ENCODE data around the gene ZNF544.
A peak's percentile ranks its signal among the peaks of the same experiment; 100 is the strongest.

The ZNF544 gene

GRCh38 chr19:58228585-58229254 is at the start of gene ZNF544:
Gene ZNF544, plus strand, starts transcription at chr19:58228914. Its CDS starts 15,110 bp downstream, at chr19:58244024.
- H3K4me3 Mint-ChIP-seq, result peak within 1 kb of the TSS; percentile 93
- peaks cover 44% of the 10 kb centered on the region for H3K36me3 Mint-ChIP-seq
- peaks cover 26% of the 10 kb centered on the region for H3K9me3 Mint-ChIP-seq (ENCODE audit: low read depth)
- peak within 1 kb of the TSS; percentile 95 for H3K27ac Mint-ChIP-seq
- peaks cover 26% of the 10 kb centered on the region for H3K4me1 Mint-ChIP-seq (ENCODE audit: low read depth)
- no peaks in the 10 kb centered on the region for H3K27me3 Mint-ChIP-seq

- peaks cover 9% of the 10 kb centered on the region for H3K9me3 Mint-ChIP-seq (ENCODE audit: low read depth)
- H3K36me3 Mint-ChIP-seq, result peaks cover 44% of the 10 kb centered on the region
These were observed 46.7 kb upstream of the ZNF544 start for GRCh38 chr19:58181902-58182576.

GRCh38 chr19:58182577-58182988 is 46.1 kb upstream of the ZNF544 start:
- Mint-ChIP-seq H3K4me3 (peak overlapping the region; percentile 91), H3K27me3 (no peaks in the 10 kb centered on the region), H3K4me1 (ENCODE audit: low read depth) (peaks cover 20% of the 10 kb centered on the region), H3K9me3 (ENCODE audit: low read depth) (peaks cover 9% of the 10 kb centered on the region), H3K36me3 (peaks cover 43% of the 10 kb centered on the region), H3K27ac (peak overlapping the region; percentile 96)

More at GRCh38 chr19:58181902-58182576, 46.7 kb upstream of the ZNF544 start:
- peak overlapping the region; percentile 96 for H3K27ac Mint-ChIP-seq
- H3K27me3 Mint-ChIP-seq, result no peaks in the 10 kb centered on the region
- H3K4me3 Mint-ChIP-seq, result peak overlapping the region; percentile 91
- peaks cover 20% of the 10 kb centered on the region for H3K4me1 Mint-ChIP-seq (ENCODE audit: low read depth)

GRCh38 chr19:58182989-58183816 is 45.5 kb upstream of the ZNF544 start, which contains the start of gene ZNF274:
Gene ZNF274, plus strand, starts transcription at chr19:58183061. Its CDS starts 905 bp downstream, at chr19:58183966.
- H3K4me1 Mint-ChIP-seq (ENCODE audit: low read depth), result peaks cover 20% of the 10 kb centered on the region
- H3K9me3 Mint-ChIP-seq (ENCODE audit: low read depth), result peaks cover 9% of the 10 kb centered on the region
- H3K27me3 Mint-ChIP-seq, result no peaks in the 10 kb centered on the region
- peak within 1 kb of the TSS; percentile 96 for H3K27ac Mint-ChIP-seq
- peaks cover 46% of the 10 kb centered on the region for H3K36me3 Mint-ChIP-seq
- H3K4me3 Mint-ChIP-seq, result peak within 1 kb of the TSS; percentile 91

GRCh38 chr19:58183817-58184215 is 44.9 kb upstream of the ZNF544 start:
- Mint-ChIP-seq H3K4me1 (ENCODE audit: low read depth) (peaks cover 20% of the 10 kb centered on the region), H3K36me3 (peaks cover 45% of the 10 kb centered on the region), H3K4me3 (peak overlapping the region; percentile 91), H3K27me3 (no peaks in the 10 kb centered on the region), H3K9me3 (ENCODE audit: low read depth) (peaks cover 10% of the 10 kb centered on the region), H3K27ac (peak overlapping the region; percentile 96)

GRCh38 chr19:58196901-58197616 is 31.7 kb upstream of the ZNF544 start:
- Mint-ChIP-seq H3K27me3 (no peaks in the 10 kb centered on the region), H3K4me1 (ENCODE audit: low read depth) (no peaks in the 10 kb centered on the region), H3K9me3 (ENCODE audit: low read depth) (peaks cover 28% of the 10 kb centered on the region), H3K4me3 (no peak overlapping the region), H3K36me3 (peaks cover 58% of the 10 kb centered on the region), H3K27ac (peak overlapping the region; percentile 10)

- Mint-ChIP-seq H3K9me3 (ENCODE audit: low read depth) (peaks cover 28% of the 10 kb centered on the region), H3K4me3 (no peak overlapping the region), H3K27me3 (no peaks in the 10 kb centered on the region), H3K36me3 (peaks cover 65% of the 10 kb centered on the region), H3K27ac (no peak overlapping the region), H3K4me1 (ENCODE audit: low read depth) (no peaks in the 10 kb centered on the region)
These were observed 24.8 kb upstream of the ZNF544 start for GRCh38 chr19:58203814-58204475.

- Mint-ChIP-seq H3K27ac (no peak overlapping the region), H3K36me3 (peaks cover 72% of the 10 kb centered on the region), H3K4me1 (ENCODE audit: low read depth) (no peaks in the 10 kb centered on the region), H3K4me3 (no peak overlapping the region), H3K9me3 (ENCODE audit: low read depth) (peaks cover 28% of the 10 kb centered on the region), H3K27me3 (no peaks in the 10 kb centered on the region)
These were observed 24.1 kb upstream of the ZNF544 start for GRCh38 chr19:58204566-58204965.

GRCh38 chr19:58209577-58209976 is 19.1 kb upstream of the ZNF544 start:
- H3K36me3 Mint-ChIP-seq, result peaks cover 82% of the 10 kb centered on the region
- H3K27ac Mint-ChIP-seq, result no peak overlapping the region
- H3K9me3 Mint-ChIP-seq (ENCODE audit: low read depth), result peaks cover 30% of the 10 kb centered on the region
- H3K4me3 Mint-ChIP-seq, result no peak overlapping the region
- H3K4me1 Mint-ChIP-seq (ENCODE audit: low read depth), result no peaks in the 10 kb centered on the region
- H3K27me3 Mint-ChIP-seq, result no peaks in the 10 kb centered on the region

GRCh38 chr19:58212336-58213074 is 16.2 kb upstream of the ZNF544 start:
- Mint-ChIP-seq H3K27ac (no peak overlapping the region), H3K27me3 (no peaks in the 10 kb centered on the region), H3K4me3 (no peak overlapping the region), H3K4me1 (ENCODE audit: low read depth) (no peaks in the 10 kb centered on the region), H3K36me3 (peaks cover 60% of the 10 kb centered on the region), H3K9me3 (ENCODE audit: low read depth) (peaks cover 15% of the 10 kb centered on the region)

GRCh38 chr19:58213075-58213369 is 15.7 kb upstream of the ZNF544 start:
- Mint-ChIP-seq H3K9me3 (ENCODE audit: low read depth) (peaks cover 12% of the 10 kb centered on the region), H3K27ac (no peak overlapping the region), H3K4me1 (ENCODE audit: low read depth) (no peaks in the 10 kb centered on the region), H3K4me3 (no peak overlapping the region), H3K36me3 (peaks cover 57% of the 10 kb centered on the region), H3K27me3 (no peaks in the 10 kb centered on the region)

GRCh38 chr19:58217069-58217481 is 11.6 kb upstream of the ZNF544 start:
- no peak overlapping the region for H3K27ac Mint-ChIP-seq
- no peaks in the 10 kb centered on the region for H3K4me1 Mint-ChIP-seq (ENCODE audit: low read depth)
- H3K4me3 Mint-ChIP-seq, result no peak overlapping the region
- no peaks in the 10 kb centered on the region for H3K27me3 Mint-ChIP-seq
- H3K36me3 Mint-ChIP-seq, result peaks cover 28% of the 10 kb centered on the region
- H3K9me3 Mint-ChIP-seq (ENCODE audit: low read depth), result peaks cover 18% of the 10 kb centered on the region

- peaks cover 25% of the 10 kb centered on the region for H3K36me3 Mint-ChIP-seq
- H3K27me3 Mint-ChIP-seq, result no peaks in the 10 kb centered on the region
- H3K9me3 Mint-ChIP-seq (ENCODE audit: low read depth), result peaks cover 22% of the 10 kb centered on the region
- no peaks in the 10 kb centered on the region for H3K4me1 Mint-ChIP-seq (ENCODE audit: low read depth)
- H3K4me3 Mint-ChIP-seq, result no peak overlapping the region
- no peak overlapping the region for H3K27ac Mint-ChIP-seq
These were observed 10.9 kb upstream of the ZNF544 start for GRCh38 chr19:58217607-58218391.

All from activated naive CD8-positive, alpha-beta T cell (primary cell).